NCI-H446 treated with DMSO at 0.1 percent for 48 hours (cell line): ENCODE measurements around the gene FAM120C.

ENCODE experiments used
- DNase-seq: peaks from one replicate; lab custom pipeline; 2025; lab: John Stamatoyannopoulos, UW

Gene FAM120C

GRCh38 chrX:54171091-54171490 is 12.0 kb downstream of the FAM120C start:
- no peak for DNase-seq

- DNase-seq: no peak
Observed at GRCh38 chrX:54166915-54167314, 16.1 kb downstream of the FAM120C start.

GRCh38 chrX:54157561-54157960 is 25.5 kb downstream of the FAM120C start:
- no peak for DNase-seq

- DNase-seq: no peak
Observed at GRCh38 chrX:54134269-54134668, 48.8 kb downstream of the FAM120C start.

- DNase-seq: no peak
Observed at GRCh38 chrX:54116391-54116790, 66.7 kb downstream of the FAM120C start.

GRCh38 chrX:54093571-54093970 is 89.5 kb downstream of the FAM120C start:
- DNase-seq: no peak

GRCh38 chrX:54093159-54093558 is 89.9 kb downstream of the FAM120C start:
- DNase-seq: no peak

GRCh38 chrX:54090880-54091279 is 92.2 kb downstream of the FAM120C start:
- DNase-seq: no peak

- no peak for DNase-seq
Observed at GRCh38 chrX:54089191-54089590, 93.9 kb downstream of the FAM120C start.

GRCh38 chrX:54087661-54088060 is 95.4 kb downstream of the FAM120C start:
- DNase-seq: no peak

GRCh38 chrX:54085666-54086065 is 97.4 kb downstream of the FAM120C start:
- DNase-seq: no peak

GRCh38 chrX:54076903-54077302 is 106.2 kb downstream of the FAM120C start:
- no peak for DNase-seq

GRCh38 chrX:54074826-54075225 is 108.2 kb downstream of the FAM120C start:
- DNase-seq: no peak

GRCh38 chrX:54067766-54068165 is 115.3 kb downstream of the FAM120C start:
- no peak for DNase-seq

GRCh38 chrX:54066841-54067240 is 116.2 kb downstream of the FAM120C start:
- DNase-seq: no peak

- no peak for DNase-seq
Observed at GRCh38 chrX:54064564-54064963, 118.5 kb downstream of the FAM120C start.

GRCh38 chrX:54063361-54063760 is 119.7 kb downstream of the FAM120C start:
- DNase-seq: no peak

- DNase-seq: no peak
Observed at GRCh38 chrX:54049801-54050200, 133.3 kb downstream of the FAM120C start.

GRCh38 chrX:54048412-54048811 is 134.6 kb downstream of the FAM120C start:
- DNase-seq: no peak

GRCh38 chrX:54045563-54046228 is 137.4 kb downstream of the FAM120C start:
- DNase-seq: no peak

- DNase-seq: no peak
Observed at GRCh38 chrX:54044877-54045338, 138.1 kb downstream of the FAM120C start.

GRCh38 chrX:54044126-54044876 is 138.8 kb downstream of the FAM120C start, which contains the start of gene PHF8:
Gene PHF8 (minus strand): TSS chrX:54044473. CDS start chrX:54042728, 1,745 bp downstream.
- DNase-seq: peak; percentile 90

- DNase-seq: no peak
Observed at GRCh38 chrX:54043541-54044125, 139.4 kb downstream of the FAM120C start.
